Activated CD4-positive, alpha-beta T cell treated with anti-CD3 and anti-CD28 coated beads, Interleukin-2, amount 10 ng/mL, durations not matched to agents 7 days and 5 days (primary cell): ENCODE data around the gene NFASC. TPM values are rescaled to one million over a fixed set of nuclear protein-coding genes. Genes with fewer than 3 reads are reported as not detected.

Experiments
- CTCF ChIA-PET: fragments of 350-600 bp; sonication (Branson Sonifier 250); formaldehyde crosslinking; loops from one replicate; lab custom pipeline; 2021; ENCODE audit warnings: antibody characterized with exemption; lab: Charles Lee
- POLR2A ChIA-PET: fragments of 350-600 bp; sonication (Branson Sonifier 250); formaldehyde crosslinking; loops from one replicate; lab custom pipeline; 2021; ENCODE audit warnings: antibody characterized with exemption; lab: Charles Lee
- DNase-seq: peaks from one replicate; pipeline ENCODE4 v3.0.0-alpha.2; 2020
- H3K27ac Mint-ChIP-seq: one replicate; pipeline ENCODE4 v1.8.0; 2021; ENCODE audit warnings: mild to moderate bottlenecking, moderate library complexity, mixed read lengths
- H3K27me3 Mint-ChIP-seq: one replicate; pipeline ENCODE4 v1.8.0; 2021; ENCODE audit warnings: mixed read lengths
- H3K36me3 Mint-ChIP-seq: one replicate; pipeline ENCODE4 v1.8.0; 2021; ENCODE audit warnings: low read depth, mixed read lengths
- H3K4me1 Mint-ChIP-seq: one replicate; pipeline ENCODE4 v1.8.0; 2021; ENCODE audit warnings: mixed read lengths
- H3K4me3 Mint-ChIP-seq: one replicate; pipeline ENCODE4 v1.8.0; 2021; ENCODE audit warnings: mild to moderate bottlenecking, moderate library complexity, mixed read lengths
- H3K9me3 Mint-ChIP-seq: one replicate; pipeline ENCODE4 v1.8.0; 2021; ENCODE audit warnings: mixed read lengths
- total RNA-seq, 2 experiments: library from RNA; stranded (reverse); gene quantifications; one replicate each; pipeline ENCODE4 v1.2.3, GENCODE V29; 2021

NFASC gene
- total RNA-seq, 2 experiments from 2014 or later, result 0.23 TPM; not detected in 1

DNA sequence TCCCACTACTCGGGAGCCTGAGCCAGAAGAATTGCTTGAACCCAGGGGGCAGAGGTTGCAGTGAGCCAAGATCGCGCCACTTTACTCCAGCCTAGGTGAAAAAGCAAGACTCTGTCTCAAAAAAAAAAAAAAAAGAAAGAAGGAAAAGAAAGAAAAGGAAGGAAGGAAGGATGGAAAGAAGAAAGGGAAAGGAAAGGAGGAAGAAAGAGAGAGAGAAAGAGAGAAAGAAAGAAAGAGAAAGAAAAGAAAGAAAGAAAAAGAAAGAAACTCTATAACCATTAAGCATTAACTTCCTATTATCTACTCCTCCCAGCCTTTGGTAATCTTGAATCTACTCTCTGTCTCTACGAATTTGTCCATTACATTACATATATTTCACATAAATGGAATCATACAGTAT, 6.9 kb upstream of the NFASC start:
- Mint-ChIP-seq H3K27me3 (peaks cover 29% of the 10 kb centered on the region), H3K4me1 (no peaks in the 10 kb centered on the region), H3K4me3 (no peak overlapping the region), H3K9me3 (no peaks in the 10 kb centered on the region), H3K27ac (no peak overlapping the region), H3K36me3 (no peaks in the 10 kb centered on the region)
- POLR2A ChIA-PET, result no interaction called here
- no peak for DNase-seq
- CTCF ChIA-PET, result no interaction called here

GRCh38 chr1:204866051-204866596, 4.5 kb upstream of the NFASC start:
- no peak for DNase-seq
- POLR2A ChIA-PET, result no interaction called here
- Mint-ChIP-seq H3K27me3 (peaks cover 23% of the 10 kb centered on the region), H3K4me3 (no peak overlapping the region), H3K9me3 (no peaks in the 10 kb centered on the region), H3K36me3 (no peaks in the 10 kb centered on the region), H3K27ac (no peak overlapping the region), H3K4me1 (no peaks in the 10 kb centered on the region)
- CTCF ChIA-PET, result interaction anchor here (1.7 kb wide), 1 partner anchor 14 kb away, joined by 3 read pairs; no protein-coding TSS in a partner anchor

GRCh38 chr1:204867203-204867602, 3.5 kb upstream of the NFASC start:
- no peaks in the 10 kb centered on the region for H3K4me1 Mint-ChIP-seq
- H3K27ac Mint-ChIP-seq, result no peak overlapping the region
- CTCF ChIA-PET, result no interaction called here
- H3K36me3 Mint-ChIP-seq, result no peaks in the 10 kb centered on the region
- H3K9me3 Mint-ChIP-seq, result no peaks in the 10 kb centered on the region
- DNase-seq, result no peak
- H3K4me3 Mint-ChIP-seq, result no peak overlapping the region
- POLR2A ChIA-PET, result no interaction called here
- peaks cover 16% of the 10 kb centered on the region for H3K27me3 Mint-ChIP-seq

- Mint-ChIP-seq H3K9me3 (no peaks in the 10 kb centered on the region), H3K4me3 (no peak overlapping the region), H3K27me3 (peaks cover 13% of the 10 kb centered on the region), H3K36me3 (no peaks in the 10 kb centered on the region), H3K27ac (no peak overlapping the region), H3K4me1 (no peaks in the 10 kb centered on the region)
- DNase-seq, result no peak
- POLR2A ChIA-PET, result no interaction called here
- CTCF ChIA-PET, result interaction anchor here (0.6 kb wide), 1 partner anchor 336 kb away, joined by 3 read pairs; no protein-coding TSS in a partner anchor
These were observed 2.9 kb upstream of the NFASC start for GRCh38 chr1:204867666-204868339.

GRCh38 chr1:204868340-204868700, 2.3 kb upstream of the NFASC start:
- ChIA-PET CTCF (interaction anchor here (0.6 kb wide), 1 partner anchor 336 kb away, joined by 3 read pairs; no protein-coding TSS in a partner anchor), POLR2A (no interaction called here)
- Mint-ChIP-seq H3K27me3 (peaks cover 13% of the 10 kb centered on the region), H3K27ac (no peak overlapping the region), H3K4me3 (no peak overlapping the region), H3K36me3 (no peaks in the 10 kb centered on the region), H3K4me1 (no peaks in the 10 kb centered on the region), H3K9me3 (no peaks in the 10 kb centered on the region)
- no peak for DNase-seq

DNA sequence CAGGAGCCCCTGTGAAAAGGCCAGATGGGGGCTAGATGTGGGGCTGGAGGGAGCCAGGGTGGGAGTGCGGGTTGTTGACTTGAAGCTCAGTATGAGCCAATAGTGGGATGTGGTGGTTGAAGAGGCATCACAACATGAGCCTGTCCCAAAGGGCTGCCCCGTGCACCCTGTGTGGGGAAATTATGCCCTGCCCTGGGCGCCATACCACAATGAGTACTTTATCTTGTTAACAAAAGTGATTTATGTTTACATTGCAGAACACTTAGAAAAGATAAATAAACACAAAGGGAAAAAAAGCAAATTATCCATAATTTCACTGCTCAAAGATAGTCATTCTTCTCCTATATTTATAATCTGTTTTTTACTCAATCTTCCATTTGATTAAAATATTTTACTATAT, 1.6 kb upstream of the NFASC start:
- no peak overlapping the region for H3K27ac Mint-ChIP-seq
- ChIA-PET POLR2A (no interaction called here), CTCF (no interaction called here)
- no peaks in the 10 kb centered on the region for H3K9me3 Mint-ChIP-seq
- no peaks in the 10 kb centered on the region for H3K36me3 Mint-ChIP-seq
- H3K4me1 Mint-ChIP-seq, result no peaks in the 10 kb centered on the region
- peaks cover 13% of the 10 kb centered on the region for H3K27me3 Mint-ChIP-seq
- no peak overlapping the region for H3K4me3 Mint-ChIP-seq
- DNase-seq, result no peak

DNA sequence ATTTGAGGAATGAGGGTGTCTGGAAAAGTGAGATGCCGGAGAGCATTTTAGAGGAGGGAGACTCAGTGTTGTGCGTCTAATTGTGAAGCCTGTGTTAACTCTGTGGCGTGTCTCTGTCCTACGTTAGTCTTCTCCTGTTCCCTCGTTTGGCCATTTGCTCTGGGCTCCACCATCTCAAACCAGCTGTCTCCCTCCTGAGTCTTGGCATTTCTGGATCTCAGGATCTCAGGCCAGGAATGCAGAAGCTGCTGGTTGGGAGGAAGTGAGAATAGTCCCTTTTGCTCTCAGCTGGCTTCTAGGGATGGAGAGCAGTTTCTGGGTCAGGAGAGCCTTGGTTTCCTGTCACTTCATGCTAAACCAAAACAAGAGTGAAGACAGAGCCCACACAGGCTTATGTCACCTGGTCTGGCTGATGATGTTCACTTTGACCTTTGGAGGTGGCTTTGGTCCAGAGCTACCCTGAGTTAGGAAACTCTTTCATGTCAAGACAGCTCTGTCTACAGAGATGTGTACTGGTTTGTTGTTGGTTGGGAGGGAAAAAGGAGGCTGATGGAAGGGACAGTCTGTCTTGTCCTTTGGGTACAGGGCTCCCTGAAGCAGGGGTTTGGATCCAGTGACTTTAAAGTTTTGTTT, 859 bp downstream of the NFASC start:
- H3K27ac Mint-ChIP-seq, result no peak overlapping the region
- no peaks in the 10 kb centered on the region for H3K9me3 Mint-ChIP-seq
- H3K4me3 Mint-ChIP-seq, result no peak overlapping the region
- ChIA-PET CTCF (interaction anchor here (1.0 kb wide), 1 partner anchor 9 kb away, joined by 3 read pairs; no protein-coding TSS in a partner anchor), POLR2A (interaction anchor here (0.6 kb wide), 1 partner anchor 287 kb away, joined by 6 read pairs; no protein-coding TSS in a partner anchor)
- H3K4me1 Mint-ChIP-seq, result no peaks in the 10 kb centered on the region
- H3K36me3 Mint-ChIP-seq, result no peaks in the 10 kb centered on the region
- no peaks in the 10 kb centered on the region for H3K27me3 Mint-ChIP-seq
- no peak for DNase-seq

GRCh38 chr1:204872262-204872881, 1.7 kb downstream of the NFASC start:
- CTCF ChIA-PET, result no interaction called here
- POLR2A ChIA-PET, result no interaction called here

DNA sequence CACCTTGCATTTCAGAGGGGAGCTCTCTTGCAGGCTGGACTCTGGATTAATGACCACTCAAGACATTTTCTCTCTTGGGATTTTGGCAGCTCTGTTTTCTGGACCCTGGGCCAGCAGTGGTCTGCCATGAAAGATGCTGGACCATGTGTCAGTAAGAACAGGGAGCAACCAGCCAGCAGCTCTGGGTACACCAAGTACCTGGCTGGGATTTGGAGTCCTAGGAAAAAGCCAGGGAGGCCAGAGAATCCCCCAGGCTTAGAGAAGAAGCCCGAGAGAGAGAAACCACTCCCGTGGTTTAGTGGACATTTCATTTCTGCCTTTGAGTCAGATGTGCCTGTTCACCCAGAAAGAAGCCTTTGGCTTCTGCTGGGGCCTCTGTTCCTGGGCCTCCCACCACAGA, 2.5 kb downstream of the NFASC start:
- DNase-seq, result no peak
- ChIA-PET CTCF (no interaction called here), POLR2A (no interaction called here)
- H3K4me1 Mint-ChIP-seq, result no peaks in the 10 kb centered on the region
- H3K27ac Mint-ChIP-seq, result no peak overlapping the region
- no peak overlapping the region for H3K4me3 Mint-ChIP-seq
- H3K27me3 Mint-ChIP-seq, result peaks cover 8% of the 10 kb centered on the region
- H3K36me3 Mint-ChIP-seq, result no peaks in the 10 kb centered on the region
- no peaks in the 10 kb centered on the region for H3K9me3 Mint-ChIP-seq

More at GRCh38 chr1:204872262-204872881, 1.7 kb downstream of the NFASC start:
- Mint-ChIP-seq H3K4me3 (no peak overlapping the region), H3K27me3 (peaks cover 3% of the 10 kb centered on the region), H3K9me3 (no peaks in the 10 kb centered on the region), H3K4me1 (no peaks in the 10 kb centered on the region), H3K36me3 (no peaks in the 10 kb centered on the region), H3K27ac (no peak overlapping the region)
- DNase-seq, result no peak

DNA sequence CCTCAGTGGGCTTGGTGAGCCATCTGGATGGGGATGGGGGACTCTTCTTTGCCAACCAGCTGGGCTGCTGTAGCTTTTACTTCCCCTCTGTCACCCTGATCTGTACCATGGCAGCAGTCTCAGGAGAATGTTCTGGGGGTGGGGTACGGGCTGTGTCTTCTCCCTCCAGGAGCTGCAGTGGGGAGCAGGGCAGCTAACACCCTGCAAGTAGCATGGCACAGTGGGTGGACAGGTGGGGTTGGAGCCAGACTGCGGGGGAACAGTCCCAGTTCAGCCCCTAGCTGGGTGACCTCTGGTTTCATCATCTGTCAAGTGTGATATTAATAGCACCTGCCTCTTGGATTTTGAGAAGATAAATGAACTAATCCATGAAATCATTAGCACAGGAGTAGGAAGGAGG, 3.1 kb downstream of the NFASC start:
- Mint-ChIP-seq H3K27me3 (peaks cover 11% of the 10 kb centered on the region), H3K36me3 (no peaks in the 10 kb centered on the region), H3K4me1 (no peaks in the 10 kb centered on the region), H3K4me3 (no peak overlapping the region), H3K27ac (no peak overlapping the region), H3K9me3 (no peaks in the 10 kb centered on the region)
- CTCF ChIA-PET, result no interaction called here
- POLR2A ChIA-PET, result no interaction called here
- no peak for DNase-seq

GRCh38 chr1:204874274-204874673, 3.6 kb downstream of the NFASC start:
- H3K36me3 Mint-ChIP-seq, result no peaks in the 10 kb centered on the region
- H3K4me3 Mint-ChIP-seq, result no peak overlapping the region
- no peak overlapping the region for H3K27ac Mint-ChIP-seq
- DNase-seq, result no peak
- no peaks in the 10 kb centered on the region for H3K9me3 Mint-ChIP-seq
- H3K27me3 Mint-ChIP-seq, result peaks cover 14% of the 10 kb centered on the region
- POLR2A ChIA-PET, result no interaction called here
- CTCF ChIA-PET, result no interaction called here
- H3K4me1 Mint-ChIP-seq, result no peaks in the 10 kb centered on the region

- no peak for DNase-seq
- Mint-ChIP-seq H3K36me3 (no peaks in the 10 kb centered on the region), H3K27me3 (peaks cover 19% of the 10 kb centered on the region), H3K4me3 (no peak overlapping the region), H3K27ac (no peak overlapping the region), H3K9me3 (no peaks in the 10 kb centered on the region), H3K4me1 (no peaks in the 10 kb centered on the region)
- CTCF ChIA-PET, result no interaction called here
- POLR2A ChIA-PET, result no interaction called here
These were observed 4.6 kb downstream of the NFASC start for GRCh38 chr1:204875255-204875654.

GRCh38 chr1:204878621-204879234, 8.1 kb downstream of the NFASC start:
- POLR2A ChIA-PET, result no interaction called here
- CTCF ChIA-PET, result no interaction called here

More at GRCh38 chr1:204878621-204879234, 8.1 kb downstream of the NFASC start:
- Mint-ChIP-seq H3K27me3 (peaks cover 19% of the 10 kb centered on the region), H3K4me1 (no peaks in the 10 kb centered on the region), H3K9me3 (no peaks in the 10 kb centered on the region), H3K36me3 (no peaks in the 10 kb centered on the region), H3K4me3 (no peak overlapping the region), H3K27ac (no peak overlapping the region)
- DNase-seq, result no peak
